ENCODE data around the gene NLE1. TPM values are rescaled to one million over a fixed set of nuclear protein-coding genes. Genes with fewer than 3 reads are reported as not detected.

The NLE1 gene
- total and polyA plus RNA-seq, 2 of the 8 experiments (the other 6 are each of a cell fraction or from before 2014, with no cell fraction given) = 50.4 to 51.5 TPM

- 73% methylated on average over 5 of the region's 5 CpGs; no CpG with 5 or more reads in 1 of the 2 experiments for WGBS, 2 experiments (ENCODE audit: extremely low coverage in 1 of 2, insufficient coverage in 1 of 2, insufficient read length in 1 of 2, insufficient replicate concordance in 2 of 2, low coverage in 1 of 2, low lambda C conversion rate in 2 of 2, missing lambda C conversion rate in 1 of 2)
- TF ChIP-seq RFX5 (IDR thresholded peaks at IDR 0.05; ENCODE audit: borderline replicate concordance, low read depth, low read length) (no peak), RNF2 (IDR thresholded peaks at IDR 0.05; ENCODE audit: borderline replicate concordance, low read depth, low read length, missing control alignments, poor library complexity, severe bottlenecking) (no peak), HDAC6 (IDR thresholded peaks at IDR 0.05; ENCODE audit: low read depth, low read length) (no peak), CHD2 (IDR thresholded peaks at IDR 0.05; ENCODE audit: low read length) (no peak)
These were observed 24.4 kb upstream of the NLE1 start for GRCh38 chr17:35166526-35166925.

More at GRCh38 chr17:35166526-35166925, 24.4 kb upstream of the NLE1 start:
- Histone ChIP-seq H3K23me2 (ENCODE audit: low read depth, low read length) (no peaks in the 10 kb centered on the region; the same call in 1 of the 2 replicates), H3K79me2 (ENCODE audit: control insufficient read depth in 1 of 2, insufficient read depth in 2 of 2, low read length in 2 of 2) (no peaks in the 10 kb centered on the region), H3K4ac (replicated peaks; ENCODE audit: insufficient read length, low read depth, low read length) (no peak overlapping the region), H3K18ac (ENCODE audit: extremely low read depth, low read length) (no peak overlapping the region), H4K8ac (ENCODE audit: extremely low read depth, insufficient read depth, low read length) (no peak overlapping the region), H2BK120ac (replicated peaks; ENCODE audit: low read depth, low read length) (no peak overlapping the region), H3K4me1 (replicated peaks in 1 of 4; ENCODE audit: control insufficient read depth in 3 of 4, insufficient read depth in 4 of 4, low read length in 3 of 4) (no peaks in the 10 kb centered on the region; a peak in 1 of 7 replicates), H2BK12ac (ENCODE audit: low read depth, low read length) (no peak overlapping the region), H3K14ac (ENCODE audit: insufficient read length) (no peak overlapping the region), H2BK15ac (ENCODE audit: low read length) (no peak overlapping the region), H3K79me1 (ENCODE audit: low read depth, low read length) (no peaks in the 10 kb centered on the region; the same call in 1 of the 2 replicates), H3K27ac (ENCODE audit: low read depth, low read length) (no peak overlapping the region), H4K91ac (replicated peaks; ENCODE audit: insufficient read length, low read length) (no peak overlapping the region), H2BK20ac (ENCODE audit: low read length) (no peak overlapping the region), H4K5ac (ENCODE audit: insufficient read length, low read depth, low read length) (no peak overlapping the region), H2AK5ac (ENCODE audit: low read depth, low read length) (no peak overlapping the region), H3K27me3 (replicated peaks in 1 of 4; ENCODE audit: control insufficient read depth in 3 of 4, extremely low read depth in 1 of 4, insufficient read depth in 3 of 4, low read length in 3 of 4) (no peaks in the 10 kb centered on the region), H3K56ac (replicated peaks; ENCODE audit: insufficient read length, low read depth, low read length) (no peak overlapping the region), H3K9ac (replicated peaks in 1 of 4; ENCODE audit: extremely low read depth in 1 of 4, low read depth in 3 of 4, low read length in 3 of 4) (no peak overlapping the region; a peak in 1 of 7 replicates), H3K4me3 (ENCODE audit: extremely low read depth in 1 of 4, insufficient read depth in 2 of 4, low read depth in 3 of 4, low read length in 4 of 4) (no peak overlapping the region), H2BK5ac (ENCODE audit: low read depth, low read length) (no peak overlapping the region), H3K9me3 (ENCODE audit: insufficient read depth in 2 of 2, low read depth in 1 of 2, low read length in 1 of 2) (no peaks in the 10 kb centered on the region), H3K23ac (ENCODE audit: insufficient read length) (no peak overlapping the region), H3K36me3 (ENCODE audit: control insufficient read depth in 2 of 4, insufficient read depth in 4 of 4, low read length in 3 of 4) (no peaks in the 10 kb centered on the region), H3K4me2 (ENCODE audit: insufficient read depth in 1 of 2, low read depth in 2 of 2, low read length in 2 of 2) (no peak overlapping the region), H4K20me1 (replicated peaks in 1 of 2; ENCODE audit: control insufficient read depth in 1 of 2, insufficient read depth in 2 of 2, low read length in 2 of 2) (peaks cover 0 to 2% of the 10 kb centered on the region in 2 experiments), H2AFZ (ENCODE audit: low read length) (no peak overlapping the region)
- CTCF ChIA-PET (ENCODE audit: partially characterized antibody) = interaction anchor here (1.2 to 2.5 kb wide), 4 partner anchors 18 to 367 kb away, joined by 3 to 9 read pairs (median 6); no protein-coding TSS in a partner anchor
- FAIRE-seq (no peak), DNase-seq (ENCODE audit: low read depth in 1 of 2, low spot score in 2 of 2) (no peak)
- POLR2A ChIA-PET (ENCODE audit: partially characterized antibody) = interaction anchor here (0.6 kb wide), 1 partner anchor 726 kb away, joined by 4 read pairs; no protein-coding TSS in a partner anchor
